HCT116 (cell line): Measurements from ENCODE around the gene RAB3IP.

Experiments used
- CTCF ChIP-seq, 3 experiments: fragments of 200-600 bp in 1 of 3; sonication (generic) in 1 of 3; IDR thresholded peaks in 2 of 3; conservative IDR thresholded peaks in 1 of 3; 2 replicates each; pipeline ENCODE4 v1.5.1; 2012 to 2017; ENCODE audit warnings: low read depth in 2 of 3, low read length in 2 of 3, antibody characterized with exemption in 1 of 3, borderline replicate concordance in 1 of 3, control low read depth in 1 of 3, mild to moderate bottlenecking in 1 of 3, mixed read lengths in 1 of 3, mixed run types in 1 of 3, moderate library complexity in 1 of 3; ENCODE audit not compliant: insufficient read depth in 1 of 3
- EZH2 ChIP-seq: fragments of 200-600 bp; sonication (generic); IDR thresholded peaks from 2 replicates; pipeline ENCODE4 v1.6.1; 2017; ENCODE audit warnings: antibody characterized with exemption, mixed run types
- EZH2phosphoT487 ChIP-seq: fragments of 200-600 bp; IDR thresholded peaks from 2 replicates; pipeline ENCODE4 v1.6.1; 2018; ENCODE audit warnings: antibody characterized with exemption, borderline replicate concordance
- FOSL1 ChIP-seq: IDR thresholded peaks from 2 replicates; pipeline ENCODE4 v1.6.1; 2012; ENCODE audit warnings: low read depth
- JUND ChIP-seq: IDR thresholded peaks from 2 replicates; pipeline ENCODE4 v1.6.1; 2012
- POLR2A ChIP-seq: IDR thresholded peaks from 2 replicates; pipeline ENCODE4 v1.7.0; 2011; ENCODE audit warnings: borderline replicate concordance; ENCODE audit not compliant: insufficient read depth, insufficient read length; ENCODE audit errors: extremely low read depth
- POLR2AphosphoS5 ChIP-seq: IDR thresholded peaks from 2 replicates; pipeline ENCODE4 v1.6.1; 2011; ENCODE audit warnings: mild to moderate bottlenecking, low read depth, low read length, moderate library complexity
- RAD21 ChIP-seq: IDR thresholded peaks from 2 replicates; pipeline ENCODE4 v1.6.1; 2012; ENCODE audit warnings: low read depth, mild to moderate bottlenecking
- SIN3A ChIP-seq: IDR thresholded peaks from 2 replicates; pipeline ENCODE4 v1.6.1; 2012; ENCODE audit warnings: low read depth
- YY1 ChIP-seq: IDR thresholded peaks from 2 replicates; pipeline ENCODE4 v1.6.1; 2011; ENCODE audit warnings: low read length, low read depth, moderate library complexity, mild to moderate bottlenecking; ENCODE audit not compliant: insufficient replicate concordance; ENCODE audit errors: extremely low read depth
- TF ChIP-seq, protein P1 (sequence below): IDR thresholded peaks from 2 replicates; pipeline ENCODE4 v1.6.1; 2012; ENCODE audit warnings: low read depth
- TF ChIP-seq, protein P2 (sequence below): IDR thresholded peaks from 2 replicates; pipeline ENCODE4 v1.6.1; 2012
- TF ChIP-seq, protein P3 (sequence below): IDR thresholded peaks from 2 replicates; pipeline ENCODE4 v1.6.1; 2011; ENCODE audit warnings: mild to moderate bottlenecking, low read length, moderate library complexity; ENCODE audit not compliant: insufficient replicate concordance; ENCODE audit errors: extremely low read depth

DNA sequence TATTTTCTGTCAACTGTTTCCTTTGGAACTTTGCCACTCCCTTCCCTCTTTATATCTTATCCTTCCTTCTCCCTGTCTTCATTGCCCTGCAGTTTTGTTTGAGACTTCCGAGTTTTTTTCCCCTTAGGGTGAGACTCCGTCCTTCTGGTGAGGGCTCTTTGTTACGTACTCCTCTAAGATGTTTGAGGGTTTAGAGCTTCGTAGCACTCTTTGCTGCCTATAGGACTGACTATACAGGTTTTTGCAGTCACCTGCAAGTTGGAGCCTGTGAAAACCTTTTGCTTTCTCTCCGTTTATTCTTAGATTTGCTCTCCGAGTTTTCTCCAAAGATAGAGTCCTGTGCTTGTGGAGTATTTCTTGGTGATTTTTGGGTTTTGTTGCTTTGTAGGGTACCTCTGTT, 44.7 kb downstream of the RAB3IP start:
- no peak for TF ChIP-seq POLR2AphosphoS5
- TF ChIP-seq, protein P1, sequence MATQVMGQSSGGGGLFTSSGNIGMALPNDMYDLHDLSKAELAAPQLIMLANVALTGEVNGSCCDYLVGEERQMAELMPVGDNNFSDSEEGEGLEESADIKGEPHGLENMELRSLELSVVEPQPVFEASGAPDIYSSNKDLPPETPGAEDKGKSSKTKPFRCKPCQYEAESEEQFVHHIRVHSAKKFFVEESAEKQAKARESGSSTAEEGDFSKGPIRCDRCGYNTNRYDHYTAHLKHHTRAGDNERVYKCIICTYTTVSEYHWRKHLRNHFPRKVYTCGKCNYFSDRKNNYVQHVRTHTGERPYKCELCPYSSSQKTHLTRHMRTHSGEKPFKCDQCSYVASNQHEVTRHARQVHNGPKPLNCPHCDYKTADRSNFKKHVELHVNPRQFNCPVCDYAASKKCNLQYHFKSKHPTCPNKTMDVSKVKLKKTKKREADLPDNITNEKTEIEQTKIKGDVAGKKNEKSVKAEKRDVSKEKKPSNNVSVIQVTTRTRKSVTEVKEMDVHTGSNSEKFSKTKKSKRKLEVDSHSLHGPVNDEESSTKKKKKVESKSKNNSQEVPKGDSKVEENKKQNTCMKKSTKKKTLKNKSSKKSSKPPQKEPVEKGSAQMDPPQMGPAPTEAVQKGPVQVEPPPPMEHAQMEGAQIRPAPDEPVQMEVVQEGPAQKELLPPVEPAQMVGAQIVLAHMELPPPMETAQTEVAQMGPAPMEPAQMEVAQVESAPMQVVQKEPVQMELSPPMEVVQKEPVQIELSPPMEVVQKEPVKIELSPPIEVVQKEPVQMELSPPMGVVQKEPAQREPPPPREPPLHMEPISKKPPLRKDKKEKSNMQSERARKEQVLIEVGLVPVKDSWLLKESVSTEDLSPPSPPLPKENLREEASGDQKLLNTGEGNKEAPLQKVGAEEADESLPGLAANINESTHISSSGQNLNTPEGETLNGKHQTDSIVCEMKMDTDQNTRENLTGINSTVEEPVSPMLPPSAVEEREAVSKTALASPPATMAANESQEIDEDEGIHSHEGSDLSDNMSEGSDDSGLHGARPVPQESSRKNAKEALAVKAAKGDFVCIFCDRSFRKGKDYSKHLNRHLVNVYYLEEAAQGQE, result no peak
- no peak for TF ChIP-seq JUND
- TF ChIP-seq, protein P2, sequence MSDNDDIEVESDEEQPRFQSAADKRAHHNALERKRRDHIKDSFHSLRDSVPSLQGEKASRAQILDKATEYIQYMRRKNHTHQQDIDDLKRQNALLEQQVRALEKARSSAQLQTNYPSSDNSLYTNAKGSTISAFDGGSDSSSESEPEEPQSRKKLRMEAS, result no peak
- TF ChIP-seq YY1, result no peak
- no peak for TF ChIP-seq CTCF (IDR thresholded peaks at IDR 0.05 in 2 of 3, conservative IDR thresholded peaks at IDR 0.05 in 1 of 3; ENCODE audit: borderline replicate concordance in 1 of 3, insufficient read depth in 1 of 3, low read depth in 2 of 3, low read length in 2 of 3)
- no peak for TF ChIP-seq POLR2A
- no peak for TF ChIP-seq FOSL1
- no peak for TF ChIP-seq EZH2phosphoT487
- no peak for TF ChIP-seq EZH2
- TF ChIP-seq, protein P3, sequence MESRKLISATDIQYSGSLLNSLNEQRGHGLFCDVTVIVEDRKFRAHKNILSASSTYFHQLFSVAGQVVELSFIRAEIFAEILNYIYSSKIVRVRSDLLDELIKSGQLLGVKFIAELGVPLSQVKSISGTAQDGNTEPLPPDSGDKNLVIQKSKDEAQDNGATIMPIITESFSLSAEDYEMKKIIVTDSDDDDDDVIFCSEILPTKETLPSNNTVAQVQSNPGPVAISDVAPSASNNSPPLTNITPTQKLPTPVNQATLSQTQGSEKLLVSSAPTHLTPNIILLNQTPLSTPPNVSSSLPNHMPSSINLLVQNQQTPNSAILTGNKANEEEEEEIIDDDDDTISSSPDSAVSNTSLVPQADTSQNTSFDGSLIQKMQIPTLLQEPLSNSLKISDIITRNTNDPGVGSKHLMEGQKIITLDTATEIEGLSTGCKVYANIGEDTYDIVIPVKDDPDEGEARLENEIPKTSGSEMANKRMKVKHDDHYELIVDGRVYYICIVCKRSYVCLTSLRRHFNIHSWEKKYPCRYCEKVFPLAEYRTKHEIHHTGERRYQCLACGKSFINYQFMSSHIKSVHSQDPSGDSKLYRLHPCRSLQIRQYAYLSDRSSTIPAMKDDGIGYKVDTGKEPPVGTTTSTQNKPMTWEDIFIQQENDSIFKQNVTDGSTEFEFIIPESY, result no peak
- TF ChIP-seq RAD21, result no peak
- TF ChIP-seq SIN3A, result no peak
